Osteocyte (in vitro differentiated cells): ENCODE results near the gene PGGHG. TPM values are rescaled to one million over a fixed set of nuclear protein-coding genes. Genes with fewer than 3 reads are reported as not detected.

Source experiments
- DNase-seq: peaks from one replicate; pipeline ENCODE4 v3.0.0; 2021; ENCODE audit warnings: mixed read lengths; ENCODE audit not compliant: unreplicated experiment; ENCODE audit errors: extremely low spot score
- H3K27ac Mint-ChIP-seq: one replicate; pipeline ENCODE4 v1.8.0; 2021; ENCODE audit warnings: mild to moderate bottlenecking, mixed read lengths; ENCODE audit not compliant: unreplicated experiment
- H3K27me3 Mint-ChIP-seq: one replicate; pipeline ENCODE4 v1.8.0; 2021; ENCODE audit warnings: mixed read lengths; ENCODE audit not compliant: unreplicated experiment
- H3K36me3 Mint-ChIP-seq: one replicate; pipeline ENCODE4 v1.8.0; 2021; ENCODE audit warnings: mixed read lengths; ENCODE audit not compliant: unreplicated experiment
- H3K4me1 Mint-ChIP-seq: one replicate; pipeline ENCODE4 v1.8.0; 2021; ENCODE audit warnings: mixed read lengths; ENCODE audit not compliant: unreplicated experiment
- H3K4me3 Mint-ChIP-seq: one replicate; pipeline ENCODE4 v1.8.0; 2021; ENCODE audit warnings: mild to moderate bottlenecking, moderate library complexity, mixed read lengths; ENCODE audit not compliant: unreplicated experiment
- H3K9me3 Mint-ChIP-seq: one replicate; pipeline ENCODE4 v1.8.0; 2021; ENCODE audit warnings: mixed read lengths; ENCODE audit not compliant: unreplicated experiment
- total RNA-seq: library from RNA; stranded (reverse); gene quantifications from 2 replicates; pipeline ENCODE4 v1.2.1, GENCODE V29; 2021
- TF ChIP-seq, protein P1 (sequence below): fragments of 200-600 bp; sonication (generic); IDR thresholded peaks from 2 replicates; pipeline ENCODE4 v1.5.0; 2021; ENCODE audit warnings: antibody characterized with exemption, mild to moderate bottlenecking, moderate library complexity

Gene PGGHG
- total RNA-seq, 1 donor from 2014 or later, result 43.4 TPM

DNA sequence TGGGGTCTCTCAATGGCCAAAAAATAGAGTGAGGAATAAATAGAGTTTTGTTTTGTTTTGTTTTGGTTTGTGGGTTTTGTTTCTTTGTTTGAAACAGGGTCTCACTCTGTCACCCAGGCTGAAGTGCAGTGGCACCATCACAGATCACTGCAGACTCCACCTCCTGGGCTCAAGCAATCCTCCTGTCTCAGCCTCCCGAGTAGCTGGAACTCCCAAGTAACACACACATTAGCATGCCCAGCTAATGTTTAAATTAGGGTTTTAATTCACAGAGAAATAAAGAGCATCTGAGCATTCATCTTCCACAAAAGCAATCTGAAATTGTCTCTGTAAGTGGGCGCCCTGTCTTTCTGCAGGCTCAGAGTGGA is 40.9 kb downstream of the PGGHG start:
- Mint-ChIP-seq H3K4me3 (no peak overlapping the region), H3K9me3 (no peaks in the 10 kb centered on the region), H3K27me3 (no peaks in the 10 kb centered on the region), H3K36me3 (no peaks in the 10 kb centered on the region), H3K27ac (no peak overlapping the region), H3K4me1 (peaks cover 57% of the 10 kb centered on the region)
- DNase-seq, result no peak
- TF ChIP-seq, protein P1, sequence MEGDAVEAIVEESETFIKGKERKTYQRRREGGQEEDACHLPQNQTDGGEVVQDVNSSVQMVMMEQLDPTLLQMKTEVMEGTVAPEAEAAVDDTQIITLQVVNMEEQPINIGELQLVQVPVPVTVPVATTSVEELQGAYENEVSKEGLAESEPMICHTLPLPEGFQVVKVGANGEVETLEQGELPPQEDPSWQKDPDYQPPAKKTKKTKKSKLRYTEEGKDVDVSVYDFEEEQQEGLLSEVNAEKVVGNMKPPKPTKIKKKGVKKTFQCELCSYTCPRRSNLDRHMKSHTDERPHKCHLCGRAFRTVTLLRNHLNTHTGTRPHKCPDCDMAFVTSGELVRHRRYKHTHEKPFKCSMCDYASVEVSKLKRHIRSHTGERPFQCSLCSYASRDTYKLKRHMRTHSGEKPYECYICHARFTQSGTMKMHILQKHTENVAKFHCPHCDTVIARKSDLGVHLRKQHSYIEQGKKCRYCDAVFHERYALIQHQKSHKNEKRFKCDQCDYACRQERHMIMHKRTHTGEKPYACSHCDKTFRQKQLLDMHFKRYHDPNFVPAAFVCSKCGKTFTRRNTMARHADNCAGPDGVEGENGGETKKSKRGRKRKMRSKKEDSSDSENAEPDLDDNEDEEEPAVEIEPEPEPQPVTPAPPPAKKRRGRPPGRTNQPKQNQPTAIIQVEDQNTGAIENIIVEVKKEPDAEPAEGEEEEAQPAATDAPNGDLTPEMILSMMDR, result no peak

DNA sequence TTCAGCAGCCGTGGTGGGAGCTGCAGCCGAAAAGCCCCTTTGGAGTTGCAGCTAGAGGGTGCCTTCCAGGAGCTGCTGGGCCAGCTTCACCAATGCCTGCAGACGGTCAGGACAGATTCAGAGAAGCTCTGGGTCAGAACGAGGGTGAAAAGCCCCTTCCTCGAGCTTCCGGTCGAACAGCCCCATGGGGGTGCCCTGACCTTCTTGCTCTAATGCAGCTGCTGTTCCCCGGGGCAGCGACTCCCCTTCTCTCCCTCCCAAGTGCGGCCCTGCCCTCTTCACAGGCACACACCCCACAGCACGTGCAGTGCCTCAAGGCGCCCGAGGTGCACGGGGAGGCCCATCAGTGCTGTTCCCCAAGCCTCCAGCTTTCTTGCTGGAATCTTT is 41.4 kb downstream of the PGGHG start:
- H3K9me3 Mint-ChIP-seq, result no peaks in the 10 kb centered on the region
- no peaks in the 10 kb centered on the region for H3K27me3 Mint-ChIP-seq
- H3K36me3 Mint-ChIP-seq, result no peaks in the 10 kb centered on the region
- DNase-seq, result no peak
- H3K27ac Mint-ChIP-seq, result no peak overlapping the region
- peaks cover 59% of the 10 kb centered on the region for H3K4me1 Mint-ChIP-seq
- TF ChIP-seq, protein P1, result no peak
- H3K4me3 Mint-ChIP-seq, result no peak overlapping the region

DNA sequence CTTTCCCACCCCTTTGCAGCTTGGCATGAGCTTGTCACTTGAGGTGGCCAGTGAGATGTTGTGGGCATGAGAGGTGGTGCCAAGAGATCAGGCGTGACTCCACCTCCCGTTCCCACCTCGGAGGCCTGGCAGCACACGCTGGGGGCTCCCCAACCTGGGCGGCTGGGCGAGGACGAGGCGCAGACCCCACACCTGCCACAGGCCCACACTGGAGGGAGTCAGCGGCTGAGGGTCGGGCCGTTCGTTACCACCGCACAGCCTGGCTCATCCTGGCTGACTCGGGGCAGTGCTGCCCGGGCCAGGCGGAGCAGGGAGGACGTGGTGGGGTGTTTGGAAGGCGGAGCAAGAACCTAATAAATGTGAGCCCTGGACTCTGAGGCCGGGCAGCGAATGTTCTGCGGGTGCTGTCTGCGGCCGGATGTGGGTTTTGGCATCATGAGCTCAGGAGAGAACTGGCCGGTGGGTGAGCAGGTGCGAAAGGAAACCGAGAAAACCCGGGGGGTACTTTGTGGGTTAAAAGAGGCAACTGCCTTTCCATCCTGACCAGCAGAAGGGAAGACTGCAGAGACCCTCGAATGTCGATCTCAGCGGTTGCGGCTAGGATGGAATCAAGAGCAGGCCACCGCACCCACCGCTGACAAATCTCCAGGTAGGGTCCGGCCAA is 41.9 kb downstream of the PGGHG start:
- Mint-ChIP-seq H3K4me1 (peaks cover 64% of the 10 kb centered on the region), H3K9me3 (no peaks in the 10 kb centered on the region), H3K4me3 (no peak overlapping the region), H3K36me3 (no peaks in the 10 kb centered on the region), H3K27me3 (no peaks in the 10 kb centered on the region), H3K27ac (no peak overlapping the region)
- TF ChIP-seq, protein P1, result no peak
- no peak for DNase-seq

DNA sequence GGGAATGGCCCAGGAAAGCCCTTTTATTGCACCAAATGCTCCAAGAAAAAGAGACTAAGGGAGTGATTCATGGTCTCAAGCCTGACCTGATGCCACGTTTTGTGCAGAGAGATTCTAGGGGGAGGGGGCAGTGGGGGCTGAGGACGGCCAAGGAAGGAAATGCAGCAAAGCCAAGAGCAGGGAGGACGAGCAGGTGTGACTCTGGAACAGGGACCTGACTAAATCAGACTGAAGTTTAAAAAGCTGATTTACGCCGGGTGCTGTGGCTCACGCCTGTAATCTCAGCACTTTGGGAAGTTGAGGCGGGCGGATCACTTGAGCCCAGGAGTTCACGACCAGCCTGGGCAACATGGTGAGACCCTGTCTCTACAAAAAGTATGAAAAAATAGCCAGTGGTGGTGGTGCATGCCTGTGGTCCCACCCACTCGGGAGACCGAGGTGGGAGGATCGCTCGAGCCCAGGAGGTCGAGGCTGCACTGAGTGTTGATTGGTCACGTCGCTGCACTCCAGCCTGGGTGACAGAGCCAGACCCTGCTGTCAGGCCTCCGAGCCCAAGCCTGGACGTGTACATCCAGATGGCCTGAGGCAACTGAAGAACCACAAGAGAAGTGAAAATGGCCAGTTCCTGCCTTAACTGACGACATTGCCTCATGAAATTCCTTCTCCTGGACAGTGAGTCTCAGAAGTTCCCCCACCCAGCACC is 42.6 kb downstream of the PGGHG start:
- DNase-seq, result no peak

More for the DNA sequence above, 42.6 kb downstream of the PGGHG start:
- Mint-ChIP-seq H3K36me3 (no peaks in the 10 kb centered on the region), H3K27me3 (no peaks in the 10 kb centered on the region), H3K4me1 (peaks cover 64% of the 10 kb centered on the region), H3K27ac (no peak overlapping the region), H3K4me3 (no peak overlapping the region), H3K9me3 (no peaks in the 10 kb centered on the region)
- TF ChIP-seq, protein P1, result no peak
